Fibroblast of lung (primary cell): Measurements from ENCODE around the gene TBC1D13.

Experiments
- CTCF ChIP-seq, 2 donors: IDR thresholded peaks in 1 of 2; conservative IDR thresholded peaks in 1 of 2; 1 replicate in 1 of 2; 2 replicates in 1 of 2; pipeline ENCODE4 v1.5.1; 2011 to 2012; ENCODE audit warnings: low read length in 2 of 2, control low read depth in 1 of 2, inconsistent platforms in 1 of 2, low read depth in 1 of 2, mild to moderate bottlenecking in 1 of 2
- EZH2 ChIP-seq: IDR thresholded peaks from 2 replicates; pipeline ENCODE4 v1.5.1; 2012; ENCODE audit warnings: low read length, control low read depth, mild to moderate bottlenecking; ENCODE audit errors: missing control alignments

- TF ChIP-seq CTCF (conservative IDR thresholded peaks at IDR 0.05 in 1 of 2, IDR thresholded peaks at IDR 0.05 in 1 of 2; ENCODE audit: low read depth in 1 of 2, low read length in 2 of 2) = no peak
- no peak for TF ChIP-seq EZH2
Observed at GRCh38 chr9:128792134-128792533, 5.1 kb downstream of the TBC1D13 start.
